Measurements from ENCODE around the gene GABRG1.

DNA sequence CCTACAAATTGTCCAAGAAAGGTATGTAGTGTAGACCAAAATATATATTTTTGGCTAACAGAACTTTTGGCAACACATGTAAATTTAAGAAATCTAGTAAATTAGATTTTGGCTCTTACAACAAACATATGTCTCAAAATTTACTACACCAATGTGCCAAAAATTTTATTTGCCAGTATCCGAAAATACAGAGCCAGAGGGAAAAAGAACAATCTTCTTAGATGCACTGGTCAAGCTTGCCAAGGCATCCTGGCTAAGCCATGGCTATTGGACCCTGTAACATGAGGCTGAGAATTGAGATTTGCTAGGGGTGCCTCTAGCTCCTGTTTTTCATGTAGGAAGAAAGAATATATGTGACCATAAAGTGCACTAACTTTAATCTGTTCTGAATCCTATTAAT, 91.8 kb downstream of the GABRG1 start:
- TF ChIP-seq, protein P1, sequence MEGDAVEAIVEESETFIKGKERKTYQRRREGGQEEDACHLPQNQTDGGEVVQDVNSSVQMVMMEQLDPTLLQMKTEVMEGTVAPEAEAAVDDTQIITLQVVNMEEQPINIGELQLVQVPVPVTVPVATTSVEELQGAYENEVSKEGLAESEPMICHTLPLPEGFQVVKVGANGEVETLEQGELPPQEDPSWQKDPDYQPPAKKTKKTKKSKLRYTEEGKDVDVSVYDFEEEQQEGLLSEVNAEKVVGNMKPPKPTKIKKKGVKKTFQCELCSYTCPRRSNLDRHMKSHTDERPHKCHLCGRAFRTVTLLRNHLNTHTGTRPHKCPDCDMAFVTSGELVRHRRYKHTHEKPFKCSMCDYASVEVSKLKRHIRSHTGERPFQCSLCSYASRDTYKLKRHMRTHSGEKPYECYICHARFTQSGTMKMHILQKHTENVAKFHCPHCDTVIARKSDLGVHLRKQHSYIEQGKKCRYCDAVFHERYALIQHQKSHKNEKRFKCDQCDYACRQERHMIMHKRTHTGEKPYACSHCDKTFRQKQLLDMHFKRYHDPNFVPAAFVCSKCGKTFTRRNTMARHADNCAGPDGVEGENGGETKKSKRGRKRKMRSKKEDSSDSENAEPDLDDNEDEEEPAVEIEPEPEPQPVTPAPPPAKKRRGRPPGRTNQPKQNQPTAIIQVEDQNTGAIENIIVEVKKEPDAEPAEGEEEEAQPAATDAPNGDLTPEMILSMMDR (IDR thresholded peaks at IDR 0.05), result no peak
- TF ChIP-seq POLR2A (IDR thresholded peaks at IDR 0.05), result no peak
- no peak for TF ChIP-seq POLR2AphosphoS5 (IDR thresholded peaks at IDR 0.05)

Measured in transverse colon (tissue), 4 donors.